ENCODE results near the gene DDHD1. TPM values are rescaled to one million over a fixed set of nuclear protein-coding genes. Genes with fewer than 3 reads are reported as not detected.

DDHD1 gene
- total RNA-seq, 1 experiment from 2014 or later: 6.1 TPM

GRCh38 chr14:53048631-53049030 lies 104.5 kb downstream of the DDHD1 start:
- DNase-seq (ENCODE audit: low read depth, low spot score): no peak
- in situ Hi-C loops (cut with HindIII; ENCODE audit: low pct_unique_long_range_greater_than_20kb, low sequenced_read_pairs): no loop called here

- in situ Hi-C loops (cut with HindIII; ENCODE audit: low pct_unique_long_range_greater_than_20kb, low sequenced_read_pairs): no loop called here
- DNase-seq (ENCODE audit: low read depth, low spot score): no peak
These were observed 105.6 kb downstream of the DDHD1 start for GRCh38 chr14:53047307-53048069.

GRCh38 chr14:53044486-53044885 lies 108.6 kb downstream of the DDHD1 start:
- no peak for DNase-seq (ENCODE audit: low read depth, low spot score)
- in situ Hi-C loops (cut with HindIII; ENCODE audit: low pct_unique_long_range_greater_than_20kb, low sequenced_read_pairs): no loop called here

GRCh38 chr14:53043027-53043581 lies 110.0 kb downstream of the DDHD1 start:
- in situ Hi-C loops (cut with HindIII; ENCODE audit: low pct_unique_long_range_greater_than_20kb, low sequenced_read_pairs): no loop called here

GRCh38 chr14:53042480-53042879 lies 110.6 kb downstream of the DDHD1 start:
- DNase-seq (ENCODE audit: low read depth, low spot score): no peak
- in situ Hi-C loops (cut with HindIII; ENCODE audit: low pct_unique_long_range_greater_than_20kb, low sequenced_read_pairs): no loop called here

More at GRCh38 chr14:53043027-53043581, 110.0 kb downstream of the DDHD1 start:
- DNase-seq (ENCODE audit: low read depth, low spot score): no peak

GRCh38 chr14:53041067-53041466 lies 112.1 kb downstream of the DDHD1 start:
- in situ Hi-C loops (cut with HindIII; ENCODE audit: low pct_unique_long_range_greater_than_20kb, low sequenced_read_pairs): no loop called here
- no peak for DNase-seq (ENCODE audit: low read depth, low spot score)

- in situ Hi-C loops (cut with HindIII; ENCODE audit: low pct_unique_long_range_greater_than_20kb, low sequenced_read_pairs): no loop called here
- no peak for DNase-seq (ENCODE audit: low read depth, low spot score)
These were observed 114.5 kb downstream of the DDHD1 start for GRCh38 chr14:53038629-53039028.

GRCh38 chr14:53037016-53037415 lies 116.1 kb downstream of the DDHD1 start:
- in situ Hi-C loops (cut with HindIII; ENCODE audit: low pct_unique_long_range_greater_than_20kb, low sequenced_read_pairs): no loop called here
- no peak for DNase-seq (ENCODE audit: low read depth, low spot score)

- no peak for DNase-seq (ENCODE audit: low read depth, low spot score)
- in situ Hi-C loops (cut with HindIII; ENCODE audit: low pct_unique_long_range_greater_than_20kb, low sequenced_read_pairs): no loop called here
These were observed 117.5 kb downstream of the DDHD1 start for GRCh38 chr14:53035336-53036210.

GRCh38 chr14:53034688-53035230 lies 118.4 kb downstream of the DDHD1 start:
- in situ Hi-C loops (cut with HindIII; ENCODE audit: low pct_unique_long_range_greater_than_20kb, low sequenced_read_pairs): no loop called here
- no peak for DNase-seq (ENCODE audit: low read depth, low spot score)

- no peak for DNase-seq (ENCODE audit: low read depth, low spot score)
- in situ Hi-C loops (cut with HindIII; ENCODE audit: low pct_unique_long_range_greater_than_20kb, low sequenced_read_pairs): no loop called here
These were observed 119.1 kb downstream of the DDHD1 start for GRCh38 chr14:53034036-53034435.

GRCh38 chr14:53032838-53033390 lies 120.2 kb downstream of the DDHD1 start:
- DNase-seq (ENCODE audit: low read depth, low spot score): no peak
- in situ Hi-C loops (cut with HindIII; ENCODE audit: low pct_unique_long_range_greater_than_20kb, low sequenced_read_pairs): no loop called here

- in situ Hi-C loops (cut with HindIII; ENCODE audit: low pct_unique_long_range_greater_than_20kb, low sequenced_read_pairs): no loop called here
- DNase-seq (ENCODE audit: low read depth, low spot score): no peak
These were observed 120.8 kb downstream of the DDHD1 start for GRCh38 chr14:53032161-53032803.

GRCh38 chr14:53027562-53027961 lies 125.6 kb downstream of the DDHD1 start:
- in situ Hi-C loops (cut with HindIII; ENCODE audit: low pct_unique_long_range_greater_than_20kb, low sequenced_read_pairs): no loop called here
- no peak for DNase-seq (ENCODE audit: low read depth, low spot score)

GRCh38 chr14:53027041-53027440 lies 126.1 kb downstream of the DDHD1 start:
- DNase-seq (ENCODE audit: low read depth, low spot score): no peak
- in situ Hi-C loops (cut with HindIII; ENCODE audit: low pct_unique_long_range_greater_than_20kb, low sequenced_read_pairs): no loop called here

GRCh38 chr14:53023325-53023724 lies 129.8 kb downstream of the DDHD1 start:
- in situ Hi-C loops (cut with HindIII; ENCODE audit: low pct_unique_long_range_greater_than_20kb, low sequenced_read_pairs): no loop called here
- DNase-seq (ENCODE audit: low read depth, low spot score): no peak

GRCh38 chr14:53022593-53022992 lies 130.5 kb downstream of the DDHD1 start:
- in situ Hi-C loops (cut with HindIII; ENCODE audit: low pct_unique_long_range_greater_than_20kb, low sequenced_read_pairs): no loop called here
- DNase-seq (ENCODE audit: low read depth, low spot score): peak; percentile 54

Data from SK-MEL-5 (cell line).